ENCODE measurements around the gene DDAH2.

DNA sequence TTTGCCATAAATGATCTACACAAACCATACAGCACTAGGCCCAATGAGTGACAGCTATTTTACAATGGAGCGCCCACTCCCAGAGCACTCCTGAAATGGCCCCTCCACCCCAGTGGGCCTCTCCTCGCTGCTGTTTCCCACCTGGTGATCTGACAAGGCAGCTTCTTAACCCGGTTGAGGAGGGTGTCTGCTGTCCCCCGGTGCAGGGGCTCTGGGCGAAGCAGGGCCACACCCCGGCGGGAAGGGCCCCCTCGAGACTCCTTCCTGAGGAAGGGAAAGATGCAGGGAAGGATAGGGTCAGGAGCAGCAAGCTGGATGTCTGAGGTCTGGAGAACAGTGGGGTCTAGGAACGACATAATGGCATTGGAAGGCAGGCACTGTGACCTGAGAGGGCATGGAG, 36.2 kb downstream of the DDAH2 start:
- TF ChIP-seq, protein P1, sequence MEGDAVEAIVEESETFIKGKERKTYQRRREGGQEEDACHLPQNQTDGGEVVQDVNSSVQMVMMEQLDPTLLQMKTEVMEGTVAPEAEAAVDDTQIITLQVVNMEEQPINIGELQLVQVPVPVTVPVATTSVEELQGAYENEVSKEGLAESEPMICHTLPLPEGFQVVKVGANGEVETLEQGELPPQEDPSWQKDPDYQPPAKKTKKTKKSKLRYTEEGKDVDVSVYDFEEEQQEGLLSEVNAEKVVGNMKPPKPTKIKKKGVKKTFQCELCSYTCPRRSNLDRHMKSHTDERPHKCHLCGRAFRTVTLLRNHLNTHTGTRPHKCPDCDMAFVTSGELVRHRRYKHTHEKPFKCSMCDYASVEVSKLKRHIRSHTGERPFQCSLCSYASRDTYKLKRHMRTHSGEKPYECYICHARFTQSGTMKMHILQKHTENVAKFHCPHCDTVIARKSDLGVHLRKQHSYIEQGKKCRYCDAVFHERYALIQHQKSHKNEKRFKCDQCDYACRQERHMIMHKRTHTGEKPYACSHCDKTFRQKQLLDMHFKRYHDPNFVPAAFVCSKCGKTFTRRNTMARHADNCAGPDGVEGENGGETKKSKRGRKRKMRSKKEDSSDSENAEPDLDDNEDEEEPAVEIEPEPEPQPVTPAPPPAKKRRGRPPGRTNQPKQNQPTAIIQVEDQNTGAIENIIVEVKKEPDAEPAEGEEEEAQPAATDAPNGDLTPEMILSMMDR (IDR thresholded peaks at IDR 0.05): no peak
- TF ChIP-seq POLR2AphosphoS5 (IDR thresholded peaks at IDR 0.05) (no peak), POLR2A (IDR thresholded peaks at IDR 0.05) (no peak)

All from prostate gland (tissue), 2 donors.